Activated T-helper 2 cell treated with anti-CD3 and anti-CD28 coated beads, Interferon-gamma antibody, Interleukin-2, Interleukin-4, amounts not matched to agents 10 μg/mL and 5 μg/mL and 100 μg/mL, durations not matched to agents 14 hours and 24 hours and 36 hours (primary cell): ENCODE results near the gene PTPRN. TPM values are rescaled to one million over a fixed set of nuclear protein-coding genes. Genes with fewer than 3 reads are reported as not detected.

Source experiments
- DNase-seq: peaks from one replicate; pipeline ENCODE4 v3.0.0; 2021; ENCODE audit warnings: low spot score
- H3K27ac Mint-ChIP-seq: one replicate; pipeline ENCODE4 v1.8.0; 2021; ENCODE audit warnings: mixed read lengths
- H3K27me3 Mint-ChIP-seq: one replicate; pipeline ENCODE4 v1.8.0; 2021; ENCODE audit warnings: low read depth, mixed read lengths
- H3K36me3 Mint-ChIP-seq: one replicate; pipeline ENCODE4 v1.8.0; 2021; ENCODE audit warnings: low read depth, mixed read lengths
- H3K4me1 Mint-ChIP-seq: one replicate; pipeline ENCODE4 v1.8.0; 2021; ENCODE audit warnings: low read depth, mixed read lengths
- H3K4me3 Mint-ChIP-seq: one replicate; pipeline ENCODE4 v1.8.0; 2021; ENCODE audit warnings: low read depth, mild to moderate bottlenecking, moderate library complexity, mixed read lengths
- H3K9me3 Mint-ChIP-seq: one replicate; pipeline ENCODE4 v1.8.0; 2021; ENCODE audit warnings: mixed read lengths
- intact Hi-C: fragments of 100-400 bp; cut with micrococcal nuclease; formaldehyde crosslinking; loops from one replicate; pipeline ENCODE4 v1.15.1; 2023
- total RNA-seq: library from RNA; stranded (reverse); gene quantifications from 2 replicates; pipeline ENCODE4 v1.2.3, GENCODE V29; 2022

PTPRN gene
- total RNA-seq: 1.1 and 1.6 TPM in 2 replicates

GRCh38 chr2:219309278-219309677 is at the start of gene PTPRN:
Gene PTPRN, minus strand, starts transcription at chr2:219309401. Its CDS starts 69 bp downstream, at chr2:219309332.
- intact Hi-C loops: no loop called here
- H3K4me1 Mint-ChIP-seq: no peaks in the 10 kb centered on the region
- no peaks in the 10 kb centered on the region for H3K36me3 Mint-ChIP-seq
- H3K27me3 Mint-ChIP-seq: peaks cover 44% of the 10 kb centered on the region
- no peak for DNase-seq
- no peak within 1 kb of the TSS for H3K27ac Mint-ChIP-seq
- H3K9me3 Mint-ChIP-seq: no peaks in the 10 kb centered on the region
- H3K4me3 Mint-ChIP-seq: no peak within 1 kb of the TSS

- DNase-seq: no peak
- Mint-ChIP-seq H3K4me1 (peaks cover 5% of the 10 kb centered on the region), H3K36me3 (no peaks in the 10 kb centered on the region), H3K27me3 (peaks cover 38% of the 10 kb centered on the region), H3K4me3 (no peak overlapping the region), H3K9me3 (no peaks in the 10 kb centered on the region), H3K27ac (no peak overlapping the region)
- intact Hi-C loops: no loop called here
Measured at GRCh38 chr2:219358170-219359075, 49.2 kb upstream of the PTPRN start.

- Mint-ChIP-seq H3K27me3 (peaks cover 38% of the 10 kb centered on the region), H3K9me3 (no peaks in the 10 kb centered on the region), H3K27ac (no peak overlapping the region), H3K4me3 (no peak overlapping the region), H3K4me1 (peaks cover 2% of the 10 kb centered on the region), H3K36me3 (no peaks in the 10 kb centered on the region)
- intact Hi-C loops: no loop called here
- DNase-seq: no peak
Measured at GRCh38 chr2:219356834-219357233, 47.6 kb upstream of the PTPRN start.

GRCh38 chr2:219354582-219354981 is 45.4 kb upstream of the PTPRN start:
- intact Hi-C loops: no loop called here
- Mint-ChIP-seq H3K36me3 (no peaks in the 10 kb centered on the region), H3K27me3 (peaks cover 34% of the 10 kb centered on the region), H3K4me1 (peaks cover 2% of the 10 kb centered on the region), H3K27ac (no peak overlapping the region), H3K4me3 (no peak overlapping the region), H3K9me3 (no peaks in the 10 kb centered on the region)
- DNase-seq: no peak

GRCh38 chr2:219353129-219353528 is 43.9 kb upstream of the PTPRN start:
- Mint-ChIP-seq H3K9me3 (no peaks in the 10 kb centered on the region), H3K4me3 (no peak overlapping the region), H3K4me1 (peaks cover 2% of the 10 kb centered on the region), H3K27me3 (peaks cover 31% of the 10 kb centered on the region), H3K36me3 (no peaks in the 10 kb centered on the region), H3K27ac (no peak overlapping the region)
- no peak for DNase-seq
- intact Hi-C loops: loop anchor here (2.0 kb wide), 1 partner anchor 76 kb away; no protein-coding TSS in a partner anchor

- peaks cover 27% of the 10 kb centered on the region for H3K27me3 Mint-ChIP-seq
- peak; percentile 48 for DNase-seq
- peaks cover 2% of the 10 kb centered on the region for H3K4me1 Mint-ChIP-seq
- H3K27ac Mint-ChIP-seq: no peak overlapping the region
- H3K4me3 Mint-ChIP-seq: no peak overlapping the region
- H3K36me3 Mint-ChIP-seq: no peaks in the 10 kb centered on the region
- no peaks in the 10 kb centered on the region for H3K9me3 Mint-ChIP-seq
- intact Hi-C loops: loop anchor here (1.0 to 2.0 kb wide), 2 partner anchors 76 to 192 kb away; partner anchors contain the start of gene NHEJ1
Measured at GRCh38 chr2:219352448-219353023, 43.3 kb upstream of the PTPRN start.

GRCh38 chr2:219350710-219351221 is 41.6 kb upstream of the PTPRN start:
- DNase-seq: no peak
- no peaks in the 10 kb centered on the region for H3K4me1 Mint-ChIP-seq
- no peaks in the 10 kb centered on the region for H3K36me3 Mint-ChIP-seq
- H3K27ac Mint-ChIP-seq: no peak overlapping the region
- no peaks in the 10 kb centered on the region for H3K9me3 Mint-ChIP-seq
- intact Hi-C loops: no loop called here
- peaks cover 22% of the 10 kb centered on the region for H3K27me3 Mint-ChIP-seq
- no peak overlapping the region for H3K4me3 Mint-ChIP-seq

GRCh38 chr2:219350215-219350614 is 41.0 kb upstream of the PTPRN start:
- Mint-ChIP-seq H3K4me3 (no peak overlapping the region), H3K4me1 (no peaks in the 10 kb centered on the region), H3K9me3 (no peaks in the 10 kb centered on the region), H3K36me3 (no peaks in the 10 kb centered on the region), H3K27ac (no peak overlapping the region), H3K27me3 (peaks cover 24% of the 10 kb centered on the region)
- intact Hi-C loops: no loop called here
- no peak for DNase-seq

GRCh38 chr2:219344751-219345430 is 35.7 kb upstream of the PTPRN start:
- intact Hi-C loops: no loop called here

GRCh38 chr2:219335373-219335786 is 26.2 kb upstream of the PTPRN start:
- no peaks in the 10 kb centered on the region for H3K36me3 Mint-ChIP-seq
- H3K27ac Mint-ChIP-seq: no peak overlapping the region
- DNase-seq: no peak
- H3K4me3 Mint-ChIP-seq: no peak overlapping the region
- H3K9me3 Mint-ChIP-seq: no peaks in the 10 kb centered on the region
- H3K27me3 Mint-ChIP-seq: peaks cover 52% of the 10 kb centered on the region
- intact Hi-C loops: no loop called here
- no peaks in the 10 kb centered on the region for H3K4me1 Mint-ChIP-seq

More at GRCh38 chr2:219344751-219345430, 35.7 kb upstream of the PTPRN start:
- no peak overlapping the region for H3K27ac Mint-ChIP-seq
- H3K27me3 Mint-ChIP-seq: peaks cover 21% of the 10 kb centered on the region
- H3K4me3 Mint-ChIP-seq: no peak overlapping the region
- H3K9me3 Mint-ChIP-seq: no peaks in the 10 kb centered on the region
- DNase-seq: no peak
- no peaks in the 10 kb centered on the region for H3K4me1 Mint-ChIP-seq
- H3K36me3 Mint-ChIP-seq: no peaks in the 10 kb centered on the region

GRCh38 chr2:219334076-219334475 is 24.9 kb upstream of the PTPRN start:
- intact Hi-C loops: no loop called here
- Mint-ChIP-seq H3K27me3 (peaks cover 48% of the 10 kb centered on the region), H3K4me3 (no peak overlapping the region), H3K36me3 (no peaks in the 10 kb centered on the region), H3K9me3 (no peaks in the 10 kb centered on the region), H3K4me1 (no peaks in the 10 kb centered on the region), H3K27ac (no peak overlapping the region)
- DNase-seq: no peak

- intact Hi-C loops: no loop called here
- H3K9me3 Mint-ChIP-seq: no peaks in the 10 kb centered on the region
- H3K36me3 Mint-ChIP-seq: no peaks in the 10 kb centered on the region
- DNase-seq: no peak
- H3K4me3 Mint-ChIP-seq: no peak within 1 kb of the TSS
- peaks cover 45% of the 10 kb centered on the region for H3K27me3 Mint-ChIP-seq
- no peak within 1 kb of the TSS for H3K27ac Mint-ChIP-seq
- H3K4me1 Mint-ChIP-seq: no peaks in the 10 kb centered on the region
Measured at GRCh38 chr2:219332542-219332941, 23.3 kb upstream of the PTPRN start, which contains the start of gene RESP18. Gene RESP18, minus strand, starts transcription at chr2:219332744.
